PC-9 (cell line): Measurements from ENCODE around the gene RNF186. TPM values are rescaled to one million over a fixed set of nuclear protein-coding genes. Genes with fewer than 3 reads are reported as not detected.

ENCODE experiments used
- BruUV-seq: library from RNA; stranded (reverse); fragments of 400-500 nt; replicated peaks from 2 replicates; lab custom pipeline; 2021; lab: Mats Ljungman, UMichigan
- CTCF ChIA-PET: fragments of 300-600 bp; sonication (Branson Sonifier 250); formaldehyde crosslinking; loops from one replicate; lab custom pipeline; 2022; ENCODE audit warnings: antibody characterized with exemption; lab: Charles Lee
- POLR2A ChIA-PET: fragments of 300-600 bp; sonication (Branson Sonifier 250); formaldehyde crosslinking; loops from one replicate; lab custom pipeline; 2022; ENCODE audit warnings: antibody characterized with exemption; ENCODE audit not compliant: unreplicated experiment; lab: Charles Lee
- DNase-seq, 2 experiments: peaks; one replicate each; pipeline versions ENCODE4 v3.0.0 to v3.0.0-alpha.2; 2015 to 2022; ENCODE audit warnings: mixed read lengths in 1 of 2
- H2AFZ ChIP-seq: fragments of 200-600 bp; sonication (generic); 2 replicates; pipeline ENCODE4 v1.8.1; 2017; ENCODE audit warnings: antibody characterized with exemption
- H3F3A ChIP-seq: fragments of 200-600 bp; sonication (generic); 2 replicates; pipeline ENCODE4 v1.8.1; 2017; ENCODE audit warnings: antibody characterized with exemption, mild to moderate bottlenecking, low read depth; ENCODE audit not compliant: insufficient read depth
- H3K27ac ChIP-seq: fragments of 200-600 bp; sonication (generic); 2 replicates; pipeline ENCODE4 v1.6.1; 2016; ENCODE audit warnings: mixed run types
- H3K27me3 ChIP-seq: fragments of 200-600 bp; sonication (generic); 2 replicates; pipeline ENCODE4 v1.6.1; 2016; ENCODE audit warnings: low read depth, mixed run types; ENCODE audit not compliant: insufficient read depth
- H3K36me3 ChIP-seq: fragments of 200-600 bp; sonication (generic); 2 replicates; pipeline ENCODE4 v1.6.1; 2016; ENCODE audit warnings: low read depth, mixed run types
- H3K4me1 ChIP-seq: fragments of 200-600 bp; sonication (generic); replicated peaks from 2 replicates; pipeline ENCODE4 v1.6.1; 2016; ENCODE audit warnings: mixed run types; ENCODE audit not compliant: insufficient read depth
- H3K4me2 ChIP-seq: fragments of 200-600 bp; sonication (generic); 2 replicates; pipeline ENCODE4 v1.6.1; 2017; ENCODE audit warnings: mixed run types
- H3K4me3 ChIP-seq: fragments of 200-600 bp; sonication (generic); 2 replicates; pipeline ENCODE4 v1.6.1; 2016; ENCODE audit warnings: mixed run types
- H3K79me2 ChIP-seq: fragments of 200-600 bp; sonication (generic); 2 replicates; pipeline ENCODE4 v1.6.1; 2017; ENCODE audit warnings: low read depth, mixed run types
- H3K9me2 ChIP-seq: fragments of 200-600 bp; sonication (generic); 2 replicates; pipeline ENCODE4 v1.8.1; 2017; ENCODE audit warnings: mild to moderate bottlenecking; ENCODE audit not compliant: insufficient read depth
- H3K9me3 ChIP-seq: fragments of 200-600 bp; sonication (generic); 2 replicates; pipeline ENCODE4 v1.8.1; 2016; ENCODE audit warnings: low read depth; ENCODE audit not compliant: insufficient read depth
- H4K20me1 ChIP-seq: fragments of 200-600 bp; sonication (generic); 2 replicates; pipeline ENCODE4 v1.8.1; 2017; ENCODE audit not compliant: insufficient read depth
- EZH2 ChIP-seq: fragments of 200-600 bp; sonication (generic); IDR thresholded peaks from 2 replicates; pipeline ENCODE4 v1.8.0; 2017; ENCODE audit warnings: antibody characterized with exemption, low read depth
- intact Hi-C: fragments of 100-400 bp; cut with micrococcal nuclease; formaldehyde crosslinking; loops from one replicate; pipeline ENCODE4 v1.10.0; 2022; ENCODE audit not compliant: unreplicated experiment
- total RNA-seq: library from RNA; stranded (reverse); gene quantifications from 2 replicates; pipeline ENCODE4 v1.2.3, GENCODE V29; 2021
- TF ChIP-seq, protein P1 (sequence below): fragments of 200-600 bp; sonication (generic); conservative IDR thresholded peaks from 2 replicates; pipeline ENCODE4 v1.6.1; 2017; ENCODE audit warnings: mixed run types, antibody characterized with exemption, mild to moderate bottlenecking, moderate library complexity

The RNF186 gene
- total RNA-seq, 1 experiment from 2014 or later: not detected

DNA sequence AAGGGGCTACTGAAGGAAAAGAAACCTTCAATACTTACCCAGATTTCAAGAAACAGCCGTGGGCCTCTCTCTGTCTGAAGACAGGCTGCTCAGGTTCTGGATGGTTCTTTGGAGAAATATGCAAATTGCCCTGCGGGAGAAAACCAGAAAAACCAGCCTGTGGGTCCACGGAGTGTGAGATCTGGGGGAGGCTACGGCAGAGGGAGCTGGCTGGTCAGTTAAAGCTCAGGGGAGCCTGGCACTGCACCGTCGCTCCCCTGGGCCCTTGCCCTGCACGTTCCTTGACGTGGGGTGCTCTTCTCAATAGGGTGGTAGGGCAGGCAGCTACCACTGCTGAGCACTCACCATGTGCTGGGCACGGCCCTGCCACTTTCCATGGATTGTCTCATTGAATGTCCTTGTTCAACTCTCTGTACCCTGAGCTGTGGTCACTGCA is 28.1 kb downstream of the RNF186 start:
- no peaks in the 10 kb centered on the region for H4K20me1 ChIP-seq
- intact Hi-C loops: no loop called here
- no peaks in the 10 kb centered on the region for H3K27me3 ChIP-seq
- TF ChIP-seq EZH2: no peak
- TF ChIP-seq, protein P1, sequence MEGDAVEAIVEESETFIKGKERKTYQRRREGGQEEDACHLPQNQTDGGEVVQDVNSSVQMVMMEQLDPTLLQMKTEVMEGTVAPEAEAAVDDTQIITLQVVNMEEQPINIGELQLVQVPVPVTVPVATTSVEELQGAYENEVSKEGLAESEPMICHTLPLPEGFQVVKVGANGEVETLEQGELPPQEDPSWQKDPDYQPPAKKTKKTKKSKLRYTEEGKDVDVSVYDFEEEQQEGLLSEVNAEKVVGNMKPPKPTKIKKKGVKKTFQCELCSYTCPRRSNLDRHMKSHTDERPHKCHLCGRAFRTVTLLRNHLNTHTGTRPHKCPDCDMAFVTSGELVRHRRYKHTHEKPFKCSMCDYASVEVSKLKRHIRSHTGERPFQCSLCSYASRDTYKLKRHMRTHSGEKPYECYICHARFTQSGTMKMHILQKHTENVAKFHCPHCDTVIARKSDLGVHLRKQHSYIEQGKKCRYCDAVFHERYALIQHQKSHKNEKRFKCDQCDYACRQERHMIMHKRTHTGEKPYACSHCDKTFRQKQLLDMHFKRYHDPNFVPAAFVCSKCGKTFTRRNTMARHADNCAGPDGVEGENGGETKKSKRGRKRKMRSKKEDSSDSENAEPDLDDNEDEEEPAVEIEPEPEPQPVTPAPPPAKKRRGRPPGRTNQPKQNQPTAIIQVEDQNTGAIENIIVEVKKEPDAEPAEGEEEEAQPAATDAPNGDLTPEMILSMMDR: no peak
- no peak overlapping the region for H2AFZ ChIP-seq
- no peaks in the 10 kb centered on the region for H3K36me3 ChIP-seq
- H3K9me3 ChIP-seq: no peaks in the 10 kb centered on the region
- no TSS peak for BruUV-seq
- no peak overlapping the region for H3K27ac ChIP-seq
- peak; percentile 48 to 54 for DNase-seq
- peaks cover 9% of the 10 kb centered on the region for H3K4me1 ChIP-seq
- H3K4me2 ChIP-seq: peak overlapping the region; percentile 38; the same call in 1 of the 2 replicates
- H3K9me2 ChIP-seq: no peaks in the 10 kb centered on the region
- POLR2A ChIA-PET: interaction anchor here (0.6 kb wide), 2 partner anchors 38 to 82 kb away, joined by 4 to 19 read pairs; no protein-coding TSS in a partner anchor
- CTCF ChIA-PET: no interaction called here
- H3K4me3 ChIP-seq: no peak overlapping the region
- H3K79me2 ChIP-seq: no peaks in the 10 kb centered on the region
- no peaks in the 10 kb centered on the region for H3F3A ChIP-seq

DNA sequence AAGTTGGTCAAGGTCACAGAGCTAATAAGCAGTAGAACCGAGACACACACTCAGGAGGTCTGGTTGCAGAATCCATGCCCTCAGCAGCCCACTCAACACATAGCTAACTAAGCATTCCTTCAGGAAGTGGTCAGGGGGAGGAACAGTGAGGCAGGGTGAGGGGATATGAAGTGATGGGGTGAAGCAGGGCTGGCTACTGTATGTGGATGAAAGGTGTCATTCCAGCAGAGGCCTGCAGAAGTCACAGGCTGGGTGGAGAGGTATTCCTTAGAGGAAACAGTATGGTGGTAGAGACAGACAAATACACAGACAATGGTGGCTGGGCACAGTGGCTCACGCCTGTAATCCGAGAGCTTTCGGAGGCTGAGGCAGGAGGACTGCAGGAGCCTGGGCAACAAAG is 29.4 kb downstream of the RNF186 start:
- no peak overlapping the region for H3K4me3 ChIP-seq
- no peaks in the 10 kb centered on the region for H3K36me3 ChIP-seq
- peaks cover 9% of the 10 kb centered on the region for H3K4me1 ChIP-seq
- no peaks in the 10 kb centered on the region for H3K9me3 ChIP-seq
- no peaks in the 10 kb centered on the region for H3K9me2 ChIP-seq
- ChIA-PET CTCF (no interaction called here), POLR2A (no interaction called here)
- DNase-seq: no peak
- intact Hi-C loops: no loop called here
- no peak for TF ChIP-seq EZH2
- TF ChIP-seq, protein P1: no peak
- H3F3A ChIP-seq: no peaks in the 10 kb centered on the region
- no peaks in the 10 kb centered on the region for H3K79me2 ChIP-seq
- H2AFZ ChIP-seq: no peak overlapping the region
- BruUV-seq: no TSS peak
- H3K27ac ChIP-seq: no peak overlapping the region
- no peaks in the 10 kb centered on the region for H3K27me3 ChIP-seq
- H3K4me2 ChIP-seq: no peak overlapping the region
- no peaks in the 10 kb centered on the region for H4K20me1 ChIP-seq

DNA sequence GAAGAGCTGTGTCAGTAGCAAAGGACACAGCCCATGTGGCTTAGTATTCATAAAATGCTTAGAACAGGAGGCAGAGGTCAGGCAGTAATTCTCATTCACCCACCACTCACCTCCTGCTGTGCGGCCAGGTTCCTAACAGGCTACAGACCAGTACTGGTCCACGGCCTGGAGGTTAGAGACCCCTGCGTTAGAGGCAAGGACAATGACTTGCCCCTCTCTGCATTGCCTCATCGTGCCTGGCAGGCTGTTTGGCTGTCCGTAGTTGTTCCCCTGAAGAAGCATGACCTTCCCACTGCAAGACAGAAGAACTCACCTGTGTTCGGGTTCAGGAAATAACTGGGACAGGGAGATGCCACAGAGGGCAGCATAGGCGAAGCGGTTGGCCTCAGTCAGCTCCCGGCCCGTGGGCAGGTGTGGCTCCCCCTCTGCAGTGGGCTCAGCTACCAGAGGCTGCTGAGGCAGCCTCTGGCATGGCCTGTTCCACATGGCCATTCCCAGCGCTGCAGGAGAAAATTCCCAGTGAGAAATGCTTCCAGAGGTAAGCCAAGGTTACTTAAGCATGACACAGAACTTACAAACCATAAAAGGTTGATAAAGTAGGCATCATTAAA is 34.7 kb downstream of the RNF186 start:
- BruUV-seq: no TSS peak
- H3K36me3 ChIP-seq: no peaks in the 10 kb centered on the region; the same call in 1 of the 2 replicates
- H3K27me3 ChIP-seq: no peaks in the 10 kb centered on the region
- no peak for DNase-seq
- no peaks in the 10 kb centered on the region for H3K9me2 ChIP-seq
- TF ChIP-seq, protein P1: no peak
- TF ChIP-seq EZH2: no peak
- H4K20me1 ChIP-seq: no peaks in the 10 kb centered on the region
- no peak overlapping the region for H2AFZ ChIP-seq
- no peaks in the 10 kb centered on the region for H3K4me1 ChIP-seq
- intact Hi-C loops: no loop called here
- H3K4me3 ChIP-seq: no peak overlapping the region
- no peak overlapping the region for H3K27ac ChIP-seq
- H3K4me2 ChIP-seq: no peak overlapping the region
- ChIA-PET CTCF (no interaction called here), POLR2A (no interaction called here)
- no peaks in the 10 kb centered on the region for H3K9me3 ChIP-seq
- no peaks in the 10 kb centered on the region for H3F3A ChIP-seq
- no peaks in the 10 kb centered on the region for H3K79me2 ChIP-seq
